Stimulated activated CD8-positive, alpha-beta memory T cell treated with anti-CD3 and anti-CD28 coated beads, Interleukin-12 subunit alpha, Interleukin-12 subunit beta, amount 100 ng/mL, for 24 hours (primary cell): ENCODE data around the gene PPP1R1B.

Experiments used
- DNase-seq: peaks from one replicate; pipeline ENCODE4 v3.0.0-alpha.2; 2020; ENCODE audit errors: extremely low read depth

Gene PPP1R1B

GRCh38 chr17:39600288-39600996 is 26.3 kb upstream of the PPP1R1B start:
- no peak for DNase-seq

GRCh38 chr17:39600997-39601597 is 25.7 kb upstream of the PPP1R1B start:
- DNase-seq, result no peak

- no peak for DNase-seq
These were observed 24.8 kb upstream of the PPP1R1B start for GRCh38 chr17:39601758-39602532.

DNA sequence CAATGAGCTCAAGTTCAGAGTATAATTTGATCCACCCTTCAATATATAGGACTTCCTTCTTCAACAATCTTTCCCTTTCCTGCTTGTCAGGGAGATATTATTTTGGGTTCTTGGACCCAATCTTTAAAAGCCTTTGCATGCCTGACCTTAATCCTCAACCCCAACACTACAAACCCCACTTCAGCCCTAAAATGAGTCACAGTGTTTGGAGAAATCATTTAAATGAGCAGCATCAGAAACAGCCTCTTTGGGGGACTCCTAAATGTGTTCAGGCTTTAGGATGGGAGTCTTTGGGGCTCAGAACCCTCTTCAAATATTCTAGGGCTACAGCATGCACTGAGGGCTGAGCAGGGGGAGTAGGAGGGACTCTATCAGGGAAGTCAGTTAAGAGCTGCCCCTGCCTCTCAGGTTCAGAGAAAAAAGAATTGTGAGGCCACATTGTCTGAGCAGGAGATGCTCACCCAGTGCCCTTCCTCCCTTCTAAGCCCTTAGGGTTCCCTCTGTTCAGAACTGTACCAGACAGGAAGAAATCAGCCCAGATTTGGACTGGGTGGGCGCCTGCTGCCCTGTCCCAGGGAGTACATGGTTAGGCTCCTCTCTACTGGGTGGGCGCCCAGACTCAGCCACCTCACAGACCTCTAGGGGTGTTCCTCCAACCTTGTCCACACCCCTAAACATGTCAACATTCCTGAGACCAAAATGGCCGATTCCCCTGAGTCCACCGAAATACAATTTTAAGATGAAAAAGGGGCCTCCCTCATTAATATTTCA is 24.0 kb upstream of the PPP1R1B start:
- no peak for DNase-seq

DNA sequence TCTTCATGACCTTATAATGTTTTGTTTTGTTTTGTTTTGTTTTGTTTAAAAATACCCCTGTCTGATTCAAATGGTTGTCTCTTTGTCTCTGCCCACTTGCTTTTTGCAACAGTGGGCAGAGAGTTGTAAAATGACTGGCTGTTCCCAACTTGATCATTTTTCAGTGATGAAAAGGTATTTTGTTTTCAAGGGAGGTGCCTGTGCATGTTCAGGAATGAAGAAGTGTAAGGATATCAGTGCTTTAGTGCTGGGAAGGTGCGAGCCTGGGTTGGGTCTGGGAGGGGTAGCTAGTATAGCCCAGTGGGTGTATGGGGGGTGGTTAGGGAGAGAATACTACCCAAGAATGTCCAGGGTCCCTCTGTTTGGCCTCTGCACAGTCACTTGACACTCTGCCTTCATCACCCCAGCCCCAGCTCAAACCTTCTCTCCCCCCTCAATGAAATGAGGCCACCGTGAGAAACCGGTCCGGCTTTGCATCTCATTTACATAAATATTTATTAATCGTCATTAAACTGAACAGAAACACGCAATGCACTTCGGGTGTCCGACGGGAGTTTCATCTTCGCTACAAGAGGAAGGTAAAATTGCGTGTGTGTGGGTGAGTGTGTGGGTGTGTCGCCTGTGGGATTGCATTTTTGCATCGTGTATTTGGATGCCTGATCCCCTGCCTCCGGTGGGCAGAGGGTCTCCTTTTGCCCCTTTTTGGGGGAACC is 23.3 kb upstream of the PPP1R1B start:
- DNase-seq, result no peak

- DNase-seq, result no peak
These were observed 21.8 kb upstream of the PPP1R1B start for GRCh38 chr17:39604911-39605491.

GRCh38 chr17:39605492-39606433 is 21.0 kb upstream of the PPP1R1B start:
- DNase-seq, result no peak

DNA sequence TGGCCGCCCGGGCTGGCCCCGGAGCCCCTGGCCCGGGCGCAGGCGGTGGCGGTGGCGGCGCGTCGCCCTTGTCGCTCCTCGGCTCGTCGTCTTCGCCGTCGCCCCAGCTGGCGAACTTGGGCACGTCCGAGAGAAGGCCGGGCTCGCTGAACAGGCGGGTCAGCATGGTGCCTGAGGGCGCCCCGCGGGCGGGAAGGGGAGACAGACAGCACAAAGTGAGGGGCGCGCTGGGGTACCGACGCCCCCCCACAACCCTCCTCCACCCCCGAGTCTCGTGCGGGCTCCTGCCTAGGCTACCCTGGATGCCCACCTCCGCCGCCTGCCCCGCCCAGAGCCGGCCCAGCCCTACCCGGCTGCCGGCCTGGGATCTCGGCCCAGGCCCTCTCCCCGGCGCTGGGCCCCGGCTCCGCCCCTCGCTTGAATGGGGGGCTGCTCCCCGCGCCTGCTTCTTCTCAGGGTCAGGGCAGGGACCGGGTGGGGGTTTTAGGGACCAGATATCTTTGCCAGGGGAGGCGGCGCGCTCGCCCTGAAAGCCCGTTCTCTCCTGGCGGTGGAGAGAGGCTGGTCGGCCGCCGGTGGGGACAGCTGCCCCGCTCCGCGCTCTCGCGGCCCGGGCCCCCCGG is 20.2 kb upstream of the PPP1R1B start:
- no peak for DNase-seq

GRCh38 chr17:39607057-39607850 is 19.5 kb upstream of the PPP1R1B start:
- DNase-seq, result no peak

GRCh38 chr17:39607851-39608130 is 19.0 kb upstream of the PPP1R1B start, which contains the start of gene NEUROD2:
Gene NEUROD2 (minus strand): TSS chr17:39607920. CDS start chr17:39606599, 1,321 bp downstream.
- DNase-seq, result no peak

GRCh38 chr17:39608142-39608981 is 18.4 kb upstream of the PPP1R1B start:
- DNase-seq, result no peak

DNA sequence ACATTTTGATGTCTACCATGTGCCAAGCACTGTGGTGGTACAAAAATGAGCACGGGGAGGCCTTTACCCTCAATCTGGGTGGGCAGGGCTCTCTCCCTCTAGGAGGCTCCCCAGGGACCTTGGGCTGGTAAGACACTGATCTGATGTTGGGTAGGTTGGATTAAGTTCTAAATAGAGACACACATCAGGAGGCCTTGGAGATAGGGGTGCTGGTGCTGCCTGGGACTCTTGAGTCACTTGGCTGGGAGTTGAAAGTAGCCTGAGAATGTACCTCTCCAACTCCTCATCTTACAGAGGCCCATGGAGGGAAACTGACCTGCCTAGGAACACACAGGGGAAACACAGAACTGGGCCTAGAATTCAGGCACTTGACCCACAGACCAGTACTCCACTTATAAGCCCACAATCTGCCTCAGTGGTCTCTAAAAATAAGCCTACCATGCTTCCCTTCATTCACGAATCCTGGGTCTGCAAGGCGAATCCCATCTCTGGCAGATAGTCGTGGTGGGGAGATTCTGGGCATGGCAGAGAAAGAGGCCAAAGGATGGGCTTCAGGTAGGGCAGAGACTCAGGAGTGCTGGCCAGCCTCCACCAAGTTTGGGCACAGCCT is 17.2 kb upstream of the PPP1R1B start:
- DNase-seq, result no peak

- no peak for DNase-seq
These were observed 15.2 kb upstream of the PPP1R1B start for GRCh38 chr17:39611401-39612112.

GRCh38 chr17:39612291-39612894 is 14.4 kb upstream of the PPP1R1B start:
- DNase-seq, result no peak

DNA sequence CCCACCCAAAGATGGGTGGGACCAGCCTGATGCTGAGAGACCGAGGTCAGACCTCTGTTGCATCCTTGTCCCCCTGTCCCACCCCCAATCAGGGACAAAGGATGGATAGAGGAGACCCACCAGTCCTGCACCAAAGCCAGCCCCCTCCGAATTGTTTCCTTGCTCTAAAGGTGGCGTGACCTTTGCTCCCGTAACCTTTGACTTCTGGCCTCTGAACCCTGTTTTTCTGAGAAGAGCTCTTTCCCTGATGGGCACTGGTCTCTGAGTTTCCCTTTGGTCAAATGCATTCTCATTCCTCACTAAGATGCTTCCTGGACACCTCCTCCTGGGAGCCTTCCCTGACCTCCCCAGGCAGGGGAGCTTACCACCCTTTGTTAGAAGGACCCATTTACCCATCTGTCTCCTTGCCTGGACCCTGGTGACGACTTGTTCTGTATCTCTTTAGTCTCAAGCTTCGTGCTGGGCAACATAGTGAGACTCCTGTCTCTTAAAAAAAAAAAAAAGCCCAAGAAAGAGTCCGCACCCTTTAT is 13.8 kb upstream of the PPP1R1B start:
- no peak for DNase-seq

DNA sequence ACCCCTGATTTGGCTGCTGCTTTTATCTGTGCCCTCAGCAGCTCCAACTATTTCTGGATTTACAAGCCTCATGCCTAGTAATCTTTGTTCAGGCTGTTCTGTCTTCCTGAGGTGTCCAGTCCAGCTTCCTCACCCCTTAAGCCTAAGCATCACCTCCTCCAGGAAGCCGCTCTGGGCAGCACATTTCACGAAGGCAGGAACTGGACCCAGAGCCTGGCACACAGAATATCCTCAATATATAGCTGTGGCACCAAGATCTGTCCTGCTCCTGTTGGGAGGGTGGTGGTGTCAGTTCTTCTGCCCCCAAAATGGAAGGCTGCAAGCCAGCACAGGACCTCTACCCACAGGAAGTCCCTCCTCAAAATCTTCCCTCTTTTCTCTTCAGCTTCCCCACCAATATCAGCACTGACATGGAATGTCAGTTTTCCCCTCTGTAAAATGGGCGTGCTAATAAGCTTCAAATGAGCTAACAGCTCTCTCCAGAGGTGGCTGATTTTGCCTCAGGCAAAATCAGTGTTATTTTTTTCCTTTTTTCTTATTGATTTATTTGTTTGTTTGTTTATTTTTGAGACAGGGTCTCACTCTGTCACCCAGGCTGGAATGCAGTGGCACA is 12.1 kb upstream of the PPP1R1B start:
- no peak for DNase-seq
